ENCODE measurements around the gene DPH3.

DPH3 gene

GRCh38 chr3:16227566-16227965 lies 37.2 kb downstream of the DPH3 start:
- DNase-seq, result no peak

GRCh38 chr3:16224325-16224724 lies 40.4 kb downstream of the DPH3 start:
- no peak for DNase-seq

- no peak for DNase-seq
Observed at GRCh38 chr3:16222547-16222946, 42.2 kb downstream of the DPH3 start.

- no peak for DNase-seq
Observed at GRCh38 chr3:16221990-16222389, 42.8 kb downstream of the DPH3 start.

GRCh38 chr3:16219777-16220176 lies 45.0 kb downstream of the DPH3 start:
- no peak for DNase-seq

GRCh38 chr3:16216373-16216935 lies 48.3 kb downstream of the DPH3 start:
- DNase-seq, result no peak

- DNase-seq, result no peak
Observed at GRCh38 chr3:16214366-16214765, 50.4 kb downstream of the DPH3 start.

- DNase-seq, result no peak
Observed at GRCh38 chr3:16211176-16211904, 53.4 kb downstream of the DPH3 start.
